Fibroblast of lung (primary cell): ENCODE data around the gene MAP4K3. TPM values are rescaled to one million over a fixed set of nuclear protein-coding genes. Genes with fewer than 3 reads are reported as not detected.

Experiments used
- DNase-seq, 2 donors: peaks; one replicate each; pipeline versions ENCODE4 v3.0.0 to v3.0.0-alpha.2; 2010; ENCODE audit warnings: low read depth in 2 of 2
- H2AFZ ChIP-seq: 2 replicates; pipeline ENCODE4 v1.5.1; 2012; ENCODE audit warnings: low read length, control low read depth, inconsistent platforms
- H3K27ac ChIP-seq: 2 replicates; pipeline ENCODE4 v1.5.1; 2011; ENCODE audit warnings: low read length, control low read depth; ENCODE audit not compliant: insufficient read depth
- H3K27me3 ChIP-seq: 2 replicates; pipeline ENCODE4 v1.5.1; 2011; ENCODE audit warnings: mild to moderate bottlenecking, low read length; ENCODE audit not compliant: control insufficient read depth, insufficient read depth
- H3K36me3 ChIP-seq: 2 replicates; pipeline ENCODE4 v1.5.1; 2011; ENCODE audit warnings: low read length; ENCODE audit not compliant: control insufficient read depth, insufficient read depth
- H3K4me1 ChIP-seq: 2 replicates; pipeline ENCODE4 v1.5.1; 2011; ENCODE audit warnings: low read length; ENCODE audit not compliant: control insufficient read depth, insufficient read depth; ENCODE audit errors: extremely low read depth
- H3K4me2 ChIP-seq: 2 replicates; pipeline ENCODE4 v1.5.1; 2011; ENCODE audit warnings: low read length, control low read depth; ENCODE audit not compliant: insufficient read depth; ENCODE audit errors: extremely low read depth
- H3K4me3 ChIP-seq, 4 experiments: fragments of 200-600 bp in 1 of 4; sonication (generic) in 1 of 4; replicated peaks in 1 of 4; 2 replicates each; pipeline ENCODE4 v1.5.1; 2011 to 2016; ENCODE audit warnings: low read length in 4 of 4, low read depth in 3 of 4, mild to moderate bottlenecking in 3 of 4, control low read depth in 2 of 4, inconsistent platforms in 1 of 4, mixed read lengths in 1 of 4; ENCODE audit not compliant: insufficient read depth in 1 of 4; ENCODE audit errors: control extremely low read depth in 1 of 4
- H3K79me2 ChIP-seq: 2 replicates; pipeline ENCODE4 v1.5.1; 2012; ENCODE audit warnings: mild to moderate bottlenecking, low read length, inconsistent platforms; ENCODE audit not compliant: control insufficient read depth, insufficient read depth
- H3K9ac ChIP-seq: 2 replicates; pipeline ENCODE4 v1.5.1; 2011; ENCODE audit warnings: mild to moderate bottlenecking, low read length, control low read depth; ENCODE audit not compliant: insufficient read depth
- H3K9me3 ChIP-seq: 2 replicates; pipeline ENCODE4 v1.5.1; 2012; ENCODE audit warnings: low read depth, low read length; ENCODE audit not compliant: control insufficient read depth, insufficient read depth
- H4K20me1 ChIP-seq: 2 replicates; pipeline ENCODE4 v1.5.1; 2011; ENCODE audit warnings: low read length; ENCODE audit not compliant: control insufficient read depth, insufficient read depth; ENCODE audit errors: extremely low read depth
- EZH2 ChIP-seq: IDR thresholded peaks from 2 replicates; pipeline ENCODE4 v1.5.1; 2012; ENCODE audit warnings: low read length, control low read depth, mild to moderate bottlenecking; ENCODE audit errors: missing control alignments
- polyA plus RNA-seq, 2 donors: library from polyadenylated mRNA; depleted of rRNA in 1 of 2; stranded (reverse) in 1 of 2; unstranded in 1 of 2; fragments of >200 nt; gene quantifications; 2 replicates each; pipeline ENCODE4 v1.2.1, GENCODE V29; 2011 to 2012; ENCODE audit warnings: missing spikeins in 1 of 2
- total RNA-seq: library from RNA; depleted of rRNA; stranded (reverse); fragments of >200 nt; gene quantifications from 2 replicates; pipeline ENCODE4 v1.2.1, GENCODE V29; 2014
- TF ChIP-seq, protein P1 (sequence below), 2 donors: IDR thresholded peaks in 1 of 2; conservative IDR thresholded peaks in 1 of 2; 1 replicate in 1 of 2; 2 replicates in 1 of 2; pipeline ENCODE4 v1.5.1; 2011 to 2012; ENCODE audit warnings: low read length in 2 of 2, control low read depth in 1 of 2, inconsistent platforms in 1 of 2, low read depth in 1 of 2, mild to moderate bottlenecking in 1 of 2

MAP4K3 gene
- total and polyA plus RNA-seq, 2 donors (not counting 1 experiment from before 2014, with no cell fraction given) = 40.8 to 75.7 TPM

DNA sequence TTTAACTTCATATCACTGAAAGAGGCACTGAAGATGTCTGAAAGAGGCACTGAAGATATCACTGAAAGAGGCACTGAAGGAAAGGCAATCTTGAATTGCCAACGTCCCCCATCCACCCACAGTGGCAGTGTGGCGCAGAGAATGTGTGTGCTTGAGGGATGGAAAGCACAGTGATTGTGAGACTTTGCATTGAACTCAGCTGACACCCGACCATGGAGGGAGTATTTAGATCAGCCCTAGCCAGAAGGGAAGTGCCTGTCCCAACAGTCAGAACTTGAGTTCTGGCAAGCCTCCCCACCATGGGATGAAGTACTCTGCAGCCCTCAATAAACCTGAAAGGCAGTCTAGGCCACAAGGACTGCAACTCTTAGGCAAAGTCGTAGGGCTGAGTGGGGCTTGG is 33.8 kb downstream of the MAP4K3 start:
- TF ChIP-seq, protein P1, sequence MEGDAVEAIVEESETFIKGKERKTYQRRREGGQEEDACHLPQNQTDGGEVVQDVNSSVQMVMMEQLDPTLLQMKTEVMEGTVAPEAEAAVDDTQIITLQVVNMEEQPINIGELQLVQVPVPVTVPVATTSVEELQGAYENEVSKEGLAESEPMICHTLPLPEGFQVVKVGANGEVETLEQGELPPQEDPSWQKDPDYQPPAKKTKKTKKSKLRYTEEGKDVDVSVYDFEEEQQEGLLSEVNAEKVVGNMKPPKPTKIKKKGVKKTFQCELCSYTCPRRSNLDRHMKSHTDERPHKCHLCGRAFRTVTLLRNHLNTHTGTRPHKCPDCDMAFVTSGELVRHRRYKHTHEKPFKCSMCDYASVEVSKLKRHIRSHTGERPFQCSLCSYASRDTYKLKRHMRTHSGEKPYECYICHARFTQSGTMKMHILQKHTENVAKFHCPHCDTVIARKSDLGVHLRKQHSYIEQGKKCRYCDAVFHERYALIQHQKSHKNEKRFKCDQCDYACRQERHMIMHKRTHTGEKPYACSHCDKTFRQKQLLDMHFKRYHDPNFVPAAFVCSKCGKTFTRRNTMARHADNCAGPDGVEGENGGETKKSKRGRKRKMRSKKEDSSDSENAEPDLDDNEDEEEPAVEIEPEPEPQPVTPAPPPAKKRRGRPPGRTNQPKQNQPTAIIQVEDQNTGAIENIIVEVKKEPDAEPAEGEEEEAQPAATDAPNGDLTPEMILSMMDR (conservative IDR thresholded peaks at IDR 0.05 in 1 of 2, IDR thresholded peaks at IDR 0.05 in 1 of 2; ENCODE audit: low read depth in 1 of 2, low read length in 2 of 2) = no peak
- no peak for TF ChIP-seq EZH2
- H3K4me3 ChIP-seq = no peak overlapping the region
- H2AFZ ChIP-seq = no peak overlapping the region
- no peaks in the 10 kb centered on the region for H4K20me1 ChIP-seq
- H3K36me3 ChIP-seq = no peaks in the 10 kb centered on the region
- peaks cover 2% of the 10 kb centered on the region for H3K4me1 ChIP-seq
- H3K4me2 ChIP-seq = no peak overlapping the region
- H3K79me2 ChIP-seq = peaks cover 96% of the 10 kb centered on the region
- H3K27ac ChIP-seq = no peak overlapping the region
- H3K27me3 ChIP-seq = no peaks in the 10 kb centered on the region
- H3K9ac ChIP-seq = no peak overlapping the region
- peak in 1 of 2 donors; percentile 27 for DNase-seq
- H3K9me3 ChIP-seq = no peaks in the 10 kb centered on the region

DNA sequence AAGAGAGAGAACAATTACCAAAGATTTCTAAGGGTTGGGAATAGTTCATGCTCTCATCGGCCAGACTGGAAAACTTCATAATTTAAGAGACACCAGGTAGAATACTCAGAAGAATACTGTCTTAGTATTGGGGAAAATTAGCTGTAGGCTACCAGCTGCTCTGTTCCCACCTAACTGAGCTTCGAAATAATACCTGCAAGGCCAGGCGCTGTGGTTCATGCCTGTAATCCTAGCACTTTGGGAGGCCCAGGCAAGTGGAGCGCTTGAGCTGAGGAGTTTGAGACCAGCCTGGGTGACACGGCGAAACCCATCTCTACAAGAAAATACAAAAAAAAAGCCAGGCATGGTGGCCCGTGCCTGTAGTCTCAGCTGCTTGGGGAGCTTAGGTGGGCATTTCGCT is 35.8 kb downstream of the MAP4K3 start:
- Histone ChIP-seq H3K4me2 (no peak overlapping the region), H3K79me2 (peaks cover 96% of the 10 kb centered on the region), H3K36me3 (no peaks in the 10 kb centered on the region), H3K9ac (no peak overlapping the region), H3K4me1 (peaks cover 2% of the 10 kb centered on the region), H2AFZ (no peak overlapping the region), H3K4me3 (no peak overlapping the region), H4K20me1 (no peaks in the 10 kb centered on the region), H3K9me3 (no peaks in the 10 kb centered on the region), H3K27me3 (no peaks in the 10 kb centered on the region), H3K27ac (no peak overlapping the region)
- DNase-seq = no peak
- no peak for TF ChIP-seq EZH2
- TF ChIP-seq, protein P1 (conservative IDR thresholded peaks at IDR 0.05 in 1 of 2, IDR thresholded peaks at IDR 0.05 in 1 of 2; ENCODE audit: low read depth in 1 of 2, low read length in 2 of 2) = no peak

DNA sequence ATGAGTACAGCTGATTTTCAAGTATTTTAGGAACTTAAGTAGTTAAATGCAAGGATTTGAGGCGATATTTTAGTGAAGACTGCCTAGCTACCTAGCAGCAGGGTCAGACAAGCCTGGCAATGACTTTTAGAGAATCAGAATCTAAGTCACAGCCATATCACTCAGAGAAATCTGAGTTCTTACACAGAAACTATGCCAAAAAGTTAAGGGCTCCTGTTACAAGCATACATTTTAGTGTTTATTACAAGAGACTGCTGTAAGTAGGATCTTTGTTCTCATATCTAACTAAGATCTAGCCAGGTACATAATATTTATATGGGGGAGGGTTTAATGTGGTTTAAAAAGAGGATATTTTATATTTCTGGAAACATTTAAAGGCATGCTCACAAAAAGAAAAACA is 37.5 kb downstream of the MAP4K3 start:
- H4K20me1 ChIP-seq = no peaks in the 10 kb centered on the region
- no peak overlapping the region for H3K9ac ChIP-seq
- no peak overlapping the region for H3K27ac ChIP-seq
- no peaks in the 10 kb centered on the region for H3K27me3 ChIP-seq
- H3K4me1 ChIP-seq = peaks cover 4% of the 10 kb centered on the region
- H3K79me2 ChIP-seq = peaks cover 94% of the 10 kb centered on the region
- no peaks in the 10 kb centered on the region for H3K9me3 ChIP-seq
- H3K36me3 ChIP-seq = no peaks in the 10 kb centered on the region
- no peak overlapping the region for H2AFZ ChIP-seq
- no peak overlapping the region for H3K4me2 ChIP-seq
- DNase-seq = peak; percentile 19 to 25
- H3K4me3 ChIP-seq = no peak overlapping the region
- TF ChIP-seq, protein P1 (conservative IDR thresholded peaks at IDR 0.05 in 1 of 2, IDR thresholded peaks at IDR 0.05 in 1 of 2; ENCODE audit: low read depth in 1 of 2, low read length in 2 of 2) = no peak
- no peak for TF ChIP-seq EZH2
